ENCODE results near the gene LDLRAP1.
"Not testable (repeated sequence)": the region's sequence is repeated elsewhere in the genome, so short reads cannot be mapped to it uniquely, and the experiment has no call there.

LDLRAP1 gene

GRCh38 chr1:25587290-25587689 lies 43.9 kb downstream of the LDLRAP1 start:
- no peak overlapping the region for H3K27ac ChIP-seq
- no peaks in the 10 kb centered on the region for H3K9me3 ChIP-seq
- H3K36me3 ChIP-seq: no peaks in the 10 kb centered on the region
- no peak for DNase-seq
- H3K4me3 ChIP-seq: no peak overlapping the region
- intact Hi-C loops (cut with DNase I; ENCODE audit: low total_unique reads): no loop called here
- H3K4me1 ChIP-seq: peaks cover 7 to 29% (median 17%) of the 10 kb centered on the region in 4 donors
- no peaks in the 10 kb centered on the region for H3K27me3 ChIP-seq
- TF ChIP-seq CTCF (IDR thresholded peaks at IDR 0.05): no peak

GRCh38 chr1:25588224-25588623 lies 44.8 kb downstream of the LDLRAP1 start:
- intact Hi-C loops (cut with DNase I; ENCODE audit: low total_unique reads); H3K36me3 ChIP-seq; H3K27ac ChIP-seq; H3K9me3 ChIP-seq; DNase-seq; H3K27me3 ChIP-seq; H3K4me3 ChIP-seq: not testable (repeated sequence)
- peaks cover 7 to 29% (median 17%) of the 10 kb centered on the region in 4 donors for H3K4me1 ChIP-seq

GRCh38 chr1:25588786-25589185 lies 45.4 kb downstream of the LDLRAP1 start:
- H3K4me3 ChIP-seq; H3K27ac ChIP-seq; intact Hi-C loops (cut with DNase I; ENCODE audit: low total_unique reads); H3K27me3 ChIP-seq; H3K36me3 ChIP-seq; H3K9me3 ChIP-seq; DNase-seq: not testable (repeated sequence)
- peaks cover 7 to 29% (median 17%) of the 10 kb centered on the region in 4 donors for H3K4me1 ChIP-seq

DNA sequence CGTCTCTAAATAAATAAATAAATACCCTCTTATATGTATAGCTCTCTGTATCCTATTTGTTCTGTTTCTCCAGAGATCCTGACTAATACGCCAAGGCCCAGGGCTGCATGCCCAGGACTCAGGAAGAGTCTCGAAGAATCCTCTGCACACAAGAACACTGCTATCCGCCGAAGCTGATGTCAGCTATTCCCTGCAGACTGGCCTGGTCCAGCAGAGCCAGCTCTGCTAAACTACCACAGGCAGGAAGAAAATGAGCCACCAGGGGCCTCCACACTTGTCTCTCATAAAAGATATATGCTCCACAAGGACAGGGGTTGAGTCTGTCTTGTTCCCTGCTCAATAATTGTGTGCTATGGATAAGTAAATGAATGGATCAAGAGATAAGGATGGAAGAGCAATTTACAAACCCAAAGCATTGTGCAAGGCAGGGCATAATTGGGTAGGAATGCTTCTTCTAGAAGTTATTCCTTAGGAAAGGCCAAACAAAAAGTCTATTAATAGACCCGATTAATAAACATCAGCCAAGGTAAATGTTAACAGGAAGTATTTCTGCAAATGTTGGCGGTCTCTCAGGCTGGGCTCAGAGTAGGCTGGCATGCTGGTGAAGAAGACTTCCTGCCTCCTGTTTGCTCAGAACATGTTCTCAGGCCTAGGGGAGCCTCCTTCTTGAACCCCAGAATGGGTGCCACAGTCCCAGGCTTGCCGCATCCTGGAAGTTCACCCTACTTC lies 46.9 kb downstream of the LDLRAP1 start:
- H3K9me3 ChIP-seq: no peaks in the 10 kb centered on the region
- peak; percentile 64 to 79 for DNase-seq
- peak; percentile 33 to 41 for TF ChIP-seq CTCF (IDR thresholded peaks at IDR 0.05)
- intact Hi-C loops (cut with DNase I; ENCODE audit: low total_unique reads): no loop called here
- peaks cover 7 to 29% (median 17%) of the 10 kb centered on the region in 4 donors for H3K4me1 ChIP-seq
- peak overlapping the region; percentile 61 to 68 for H3K27ac ChIP-seq
- no peaks in the 10 kb centered on the region for H3K36me3 ChIP-seq
- H3K4me3 ChIP-seq: no peak overlapping the region
- H3K27me3 ChIP-seq: no peaks in the 10 kb centered on the region

- peaks cover 0 to 5% (median 2%) of the 10 kb centered on the region in 3 donors for H3K36me3 ChIP-seq
- H3K4me1 ChIP-seq: peaks cover 7 to 25% (median 17%) of the 10 kb centered on the region in 4 donors
- TF ChIP-seq CTCF (IDR thresholded peaks at IDR 0.05): no peak
- H3K9me3 ChIP-seq: no peaks in the 10 kb centered on the region
- intact Hi-C loops (cut with DNase I; ENCODE audit: low total_unique reads): no loop called here
- H3K27ac ChIP-seq: no peak overlapping the region
- DNase-seq: no peak
- H3K4me3 ChIP-seq: no peak overlapping the region
- no peaks in the 10 kb centered on the region for H3K27me3 ChIP-seq
Observed at GRCh38 chr1:25593861-25594260, 50.5 kb downstream of the LDLRAP1 start.

DNA sequence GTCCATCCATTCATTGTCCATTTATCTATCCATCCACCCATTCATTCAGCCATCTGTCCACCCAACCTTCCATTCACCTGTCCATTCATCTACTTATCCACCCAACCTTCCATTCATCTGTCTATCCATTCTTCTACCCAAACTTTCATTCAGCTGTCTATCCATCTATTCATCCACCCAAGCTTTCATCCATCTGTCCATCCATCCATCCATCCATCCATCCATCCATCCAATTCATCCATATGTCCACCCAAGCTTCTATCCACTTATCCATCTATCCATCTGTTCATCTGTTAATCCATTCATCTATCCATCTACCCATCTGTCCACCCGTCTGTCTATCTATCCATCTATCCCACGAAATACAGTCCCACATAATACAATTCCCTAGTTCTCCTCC lies 51.6 kb downstream of the LDLRAP1 start:
- no peak for DNase-seq
- H3K36me3 ChIP-seq: peaks cover 0 to 8% (median 5%) of the 10 kb centered on the region in 3 donors
- no peak overlapping the region for H3K4me3 ChIP-seq
- intact Hi-C loops (cut with DNase I; ENCODE audit: low total_unique reads): no loop called here
- peaks cover 1 to 14% (median 10%) of the 10 kb centered on the region in 4 donors for H3K4me1 ChIP-seq
- no peak for TF ChIP-seq CTCF (IDR thresholded peaks at IDR 0.05)
- H3K27ac ChIP-seq: no peak overlapping the region
- no peaks in the 10 kb centered on the region for H3K9me3 ChIP-seq
- H3K27me3 ChIP-seq: no peaks in the 10 kb centered on the region

DNA sequence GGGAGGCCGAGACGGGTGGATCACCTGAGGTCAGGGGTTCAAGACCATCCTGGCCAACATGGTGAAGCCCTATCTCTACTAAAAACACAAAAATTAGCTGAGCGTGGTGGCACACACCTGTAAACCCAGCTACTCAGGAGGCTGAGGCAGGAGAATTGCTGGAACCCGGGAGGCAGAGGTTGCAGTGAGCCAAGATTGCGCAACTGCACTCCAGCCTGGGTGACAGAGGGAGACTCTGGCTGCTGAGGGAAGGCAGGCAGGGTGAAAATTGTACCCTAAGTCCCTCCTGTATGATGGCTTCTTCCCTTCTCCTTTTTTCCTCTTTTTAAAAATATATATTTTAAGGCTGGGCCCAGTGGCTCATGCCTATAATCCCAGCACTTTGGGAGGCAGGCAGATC lies 53.2 kb downstream of the LDLRAP1 start:
- H3K36me3 ChIP-seq; H3K4me1 ChIP-seq; H3K27me3 ChIP-seq; intact Hi-C loops (cut with DNase I; ENCODE audit: low total_unique reads); H3K4me3 ChIP-seq; DNase-seq; H3K27ac ChIP-seq; H3K9me3 ChIP-seq: not testable (repeated sequence)
